GM21447 (cell line): ENCODE measurements around the gene TEAD2.
"Not testable (repeated sequence)": the region's sequence is repeated elsewhere in the genome, so short reads cannot be mapped to it uniquely, and the experiment has no call there.

Experiments used
- ATAC-seq: cut with Tn5 transposase; IDR thresholded peaks from one replicate; pipeline ENCODE4 v1.9.1; 2021; ENCODE audit not compliant: unreplicated experiment

TEAD2 gene

DNA sequence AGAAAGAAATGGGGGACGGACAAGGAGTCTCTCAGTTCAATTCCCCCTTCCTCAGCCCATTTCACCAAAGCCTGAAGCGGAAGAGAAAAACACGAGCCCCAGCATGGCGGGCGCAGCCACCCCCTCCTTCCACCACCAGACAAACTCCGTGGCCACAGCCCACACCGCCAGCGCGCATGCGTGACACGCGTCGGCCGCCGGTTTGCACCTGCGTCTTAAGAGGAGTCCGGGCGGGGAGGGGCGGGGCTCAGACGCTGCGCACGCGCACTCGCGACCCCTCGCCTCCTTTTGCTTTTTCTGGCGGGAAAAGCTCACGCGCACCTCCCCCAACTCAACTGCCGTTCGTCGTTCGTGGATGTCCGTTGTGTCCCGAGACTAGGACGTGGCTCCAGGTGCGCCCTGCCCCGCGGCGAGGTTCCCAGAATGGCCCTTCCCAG, 25.7 kb upstream of the TEAD2 start, which contains the start of gene KASH5:
Gene KASH5, plus strand, starts transcription at position 314 of the 437 bp plus-strand sequence. CDS start 2,635 bp downstream, outside the sequence.
- ATAC-seq = no peak

DNA sequence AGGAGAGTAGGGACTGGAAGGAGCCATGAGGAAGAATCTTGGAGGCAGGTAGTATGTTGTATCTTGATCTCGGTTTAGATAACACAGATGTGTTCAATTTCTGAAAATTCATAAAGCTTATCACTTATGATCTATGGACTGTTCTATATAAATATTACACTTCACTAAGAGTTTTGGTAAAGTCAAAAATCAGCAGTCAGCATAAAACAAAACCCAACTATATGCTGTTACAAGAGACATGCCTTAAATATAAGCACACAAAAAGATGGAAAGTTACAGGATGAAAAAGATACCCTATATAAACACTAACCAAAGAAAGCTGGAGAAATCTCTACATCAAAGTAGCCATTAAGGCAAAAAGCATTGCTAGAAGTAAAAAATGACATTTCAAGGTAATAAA, 21.4 kb upstream of the TEAD2 start:
- no peak for ATAC-seq

DNA sequence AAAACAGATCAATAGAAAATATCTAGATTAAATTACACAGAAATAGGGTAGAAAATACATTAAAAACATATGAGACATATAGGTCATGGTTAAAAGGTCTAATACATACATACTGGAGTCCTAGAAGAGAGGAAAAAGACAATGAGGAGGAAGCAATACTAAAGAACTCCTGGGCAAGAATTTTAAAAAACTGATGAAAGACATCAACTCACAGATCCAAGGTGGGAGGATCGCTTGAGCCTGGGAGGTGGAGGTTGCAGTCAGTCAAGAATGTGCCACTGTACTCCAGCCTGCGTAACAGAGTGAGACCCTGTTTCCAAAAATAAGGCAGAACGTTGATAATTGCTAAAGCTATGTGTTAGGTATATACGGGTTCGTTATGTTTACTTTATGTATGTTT, 20.4 kb upstream of the TEAD2 start:
- no peak for ATAC-seq

DNA sequence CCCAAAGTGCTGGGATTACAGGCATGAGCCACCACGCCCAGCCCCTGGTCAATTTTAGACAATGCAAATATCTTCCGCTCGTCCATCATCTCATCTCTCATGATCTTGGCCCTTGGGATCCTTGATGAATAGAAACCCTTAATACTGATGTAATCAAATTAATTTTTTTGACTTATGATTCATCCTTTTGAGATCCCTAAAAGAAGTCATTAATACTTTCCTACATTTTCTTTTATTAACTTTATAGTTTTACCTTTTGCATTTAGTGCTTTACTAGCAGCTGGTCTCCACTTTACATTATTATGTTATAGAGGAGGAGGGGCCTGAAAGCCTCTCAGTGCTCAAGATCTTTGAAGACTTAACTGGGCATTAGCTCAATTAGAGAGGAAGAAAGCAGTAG, 18.2 kb upstream of the TEAD2 start:
- ATAC-seq = no peak

DNA sequence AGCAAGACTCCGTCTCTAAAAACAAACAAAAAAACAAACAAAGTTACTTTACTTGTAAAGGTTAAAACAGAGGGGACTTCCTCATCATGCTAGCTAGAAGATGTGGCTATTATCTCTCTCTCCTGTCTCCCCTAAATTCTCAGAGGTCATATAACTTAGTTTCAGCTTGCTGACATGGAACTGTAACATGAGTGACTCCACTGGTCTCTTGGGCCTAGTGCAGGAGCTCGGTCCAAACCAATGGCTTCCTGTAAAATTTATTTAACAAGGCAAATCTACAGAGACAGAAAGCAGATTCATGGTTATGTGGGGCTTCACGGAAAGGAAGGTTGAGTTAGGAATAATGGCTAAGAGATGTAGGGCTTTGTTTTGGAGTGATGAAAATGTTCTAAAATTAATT, 16.3 kb upstream of the TEAD2 start:
- no peak for ATAC-seq

DNA sequence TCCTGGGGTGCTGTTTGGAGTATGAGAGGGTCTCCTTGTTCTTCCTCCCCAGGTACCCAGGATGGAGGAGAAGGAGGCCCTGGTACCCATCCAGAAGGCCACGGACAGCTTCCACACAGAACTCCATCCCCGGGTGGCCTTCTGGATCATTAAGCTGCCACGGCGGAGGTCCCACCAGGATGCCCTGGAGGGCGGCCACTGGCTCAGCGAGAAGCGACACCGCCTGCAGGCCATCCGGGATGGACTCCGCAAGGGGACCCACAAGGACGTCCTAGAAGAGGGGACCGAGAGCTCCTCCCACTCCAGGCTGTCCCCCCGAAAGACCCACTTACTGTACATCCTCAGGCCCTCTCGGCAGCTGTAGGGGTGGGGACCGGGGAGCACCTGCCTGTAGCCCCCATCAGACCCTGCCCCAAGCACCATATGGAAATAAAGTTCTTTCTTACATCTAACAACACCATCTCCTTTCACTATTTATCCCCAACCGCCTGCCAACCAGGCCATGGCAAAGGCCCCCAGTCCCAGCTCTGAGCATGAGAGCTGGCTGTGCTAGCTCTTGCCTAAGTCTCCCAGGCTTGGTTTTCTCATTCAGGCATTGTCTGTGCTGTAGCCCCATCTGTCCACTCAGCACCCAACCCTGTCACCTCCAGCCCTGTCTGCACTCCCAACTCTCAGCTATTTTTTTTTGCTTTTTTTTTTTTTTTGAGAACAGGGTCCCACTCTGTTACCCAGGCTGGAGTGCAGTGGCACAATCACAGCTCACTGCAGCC, 12.6 kb upstream of the TEAD2 start:
- ATAC-seq = no peak

DNA sequence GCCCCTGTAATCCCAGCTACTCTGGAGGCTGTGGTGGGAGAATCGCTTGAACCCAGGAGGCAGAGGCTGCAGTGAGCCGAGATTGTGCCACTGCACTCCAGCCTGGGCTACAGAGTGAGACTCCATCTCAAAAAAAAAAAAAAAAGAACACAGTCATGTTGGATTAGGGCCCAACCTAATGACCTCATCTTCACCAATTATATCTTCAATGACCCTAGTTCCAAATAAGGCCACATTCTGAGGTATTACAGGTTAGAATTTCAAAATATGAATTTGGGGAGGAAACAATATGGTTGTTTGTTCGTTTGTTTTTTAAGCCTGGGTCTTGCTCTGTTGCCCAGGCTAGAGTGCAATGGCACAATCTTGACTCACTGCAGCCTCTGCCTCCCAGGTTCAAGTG, 11.0 kb upstream of the TEAD2 start:
- ATAC-seq = not testable (repeated sequence)

DNA sequence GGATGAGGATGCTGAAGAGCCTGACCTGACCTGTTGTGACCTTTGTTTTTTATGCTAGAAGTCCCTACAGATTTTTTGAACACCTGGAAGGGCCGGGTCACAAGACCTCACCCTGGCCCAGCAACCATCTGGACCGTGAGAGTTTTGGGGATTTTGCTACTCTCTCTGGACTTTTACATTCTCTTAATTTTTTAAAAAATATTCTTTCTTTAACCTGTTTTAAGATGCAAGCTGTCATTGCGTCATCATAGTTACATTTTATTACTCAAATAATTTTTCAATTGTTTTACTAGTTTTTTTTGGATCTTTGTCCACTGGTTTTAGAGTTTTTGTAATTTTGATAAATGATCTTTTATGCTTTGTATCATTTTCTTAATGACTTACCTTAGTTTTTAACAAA, 9.0 kb upstream of the TEAD2 start:
- no peak for ATAC-seq

DNA sequence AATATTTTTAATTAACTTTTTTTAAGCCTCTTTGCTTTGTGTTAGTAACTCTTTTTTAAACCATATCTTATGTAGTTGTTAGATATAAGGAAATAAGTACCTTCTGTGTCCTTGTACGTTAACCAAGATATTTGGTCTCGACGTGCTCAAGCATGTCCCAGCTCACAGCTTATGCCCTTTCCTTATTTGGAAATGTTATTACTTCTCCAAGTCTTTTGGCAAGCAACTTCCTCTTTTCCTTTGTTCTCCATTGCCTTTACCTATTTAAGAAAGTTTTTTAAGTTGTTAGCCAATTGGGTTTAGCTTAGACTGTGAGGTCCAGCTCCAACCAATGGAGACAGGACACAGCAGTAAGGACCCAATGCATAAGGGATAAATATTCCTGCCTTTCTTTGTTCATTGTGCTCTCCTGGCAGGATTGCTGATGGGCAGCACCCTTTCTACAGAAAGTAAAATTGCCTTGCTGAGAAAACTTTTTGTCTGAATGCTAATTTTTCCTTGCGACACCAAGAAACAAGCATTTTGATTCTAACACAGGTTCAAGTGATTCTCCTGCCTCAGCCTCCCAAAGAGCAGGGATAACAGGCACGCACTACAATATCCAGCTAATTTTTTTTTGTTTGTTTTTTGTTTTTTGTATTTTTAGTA, 6.6 kb upstream of the TEAD2 start:
- no peak for ATAC-seq

DNA sequence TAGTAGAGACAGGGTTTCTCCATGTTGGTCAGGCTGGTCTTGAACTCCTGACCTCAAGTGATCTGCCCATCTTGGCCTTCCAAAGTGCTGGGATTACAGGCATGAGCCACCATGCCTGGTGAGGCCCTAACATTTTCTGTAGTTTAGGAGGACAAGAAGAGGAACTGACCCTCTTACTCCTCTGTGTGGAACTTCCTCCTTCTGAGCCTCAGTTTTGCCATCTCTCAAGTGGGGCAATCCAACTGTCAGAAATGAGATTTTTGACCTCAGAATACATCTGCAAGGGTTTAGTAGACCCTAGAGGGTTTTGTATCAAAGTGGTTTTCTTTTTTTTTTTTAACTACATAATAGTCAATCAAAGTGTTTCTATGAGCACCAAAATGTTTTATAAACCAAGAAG, 3.9 kb upstream of the TEAD2 start:
- ATAC-seq = no peak

DNA sequence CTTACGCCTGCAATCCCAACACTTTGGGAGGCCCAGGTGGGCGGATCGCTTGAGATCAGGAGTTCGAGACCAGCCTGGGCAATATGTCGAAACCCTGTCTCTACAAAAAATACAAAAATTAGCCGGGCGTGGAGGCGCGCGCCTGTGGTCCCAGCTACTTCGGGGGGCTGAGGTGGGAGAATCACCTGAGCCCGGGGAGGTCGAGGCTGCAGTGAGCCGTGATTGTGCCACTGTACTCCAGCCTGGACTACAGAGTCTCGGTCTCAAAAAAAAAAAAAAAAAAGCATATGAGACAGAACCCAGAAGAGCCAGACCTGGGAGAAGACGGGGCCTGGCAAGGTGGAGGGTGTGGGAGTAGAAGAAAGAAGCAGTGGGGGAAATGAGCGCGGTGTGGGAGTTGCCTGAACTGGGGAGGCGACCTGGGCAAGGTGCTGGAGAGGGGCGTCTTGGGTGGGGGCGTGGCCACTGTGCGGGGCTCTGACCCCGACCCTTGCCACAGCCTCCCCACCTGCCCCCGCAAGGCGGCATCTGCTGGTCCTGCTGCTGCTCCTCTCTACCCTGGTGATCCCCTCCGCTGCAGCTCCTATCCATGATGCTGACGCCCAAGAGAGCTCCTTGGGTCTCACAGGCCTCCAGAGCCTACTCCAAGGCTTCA, 2.0 kb upstream of the TEAD2 start:
- no peak for ATAC-seq

DNA sequence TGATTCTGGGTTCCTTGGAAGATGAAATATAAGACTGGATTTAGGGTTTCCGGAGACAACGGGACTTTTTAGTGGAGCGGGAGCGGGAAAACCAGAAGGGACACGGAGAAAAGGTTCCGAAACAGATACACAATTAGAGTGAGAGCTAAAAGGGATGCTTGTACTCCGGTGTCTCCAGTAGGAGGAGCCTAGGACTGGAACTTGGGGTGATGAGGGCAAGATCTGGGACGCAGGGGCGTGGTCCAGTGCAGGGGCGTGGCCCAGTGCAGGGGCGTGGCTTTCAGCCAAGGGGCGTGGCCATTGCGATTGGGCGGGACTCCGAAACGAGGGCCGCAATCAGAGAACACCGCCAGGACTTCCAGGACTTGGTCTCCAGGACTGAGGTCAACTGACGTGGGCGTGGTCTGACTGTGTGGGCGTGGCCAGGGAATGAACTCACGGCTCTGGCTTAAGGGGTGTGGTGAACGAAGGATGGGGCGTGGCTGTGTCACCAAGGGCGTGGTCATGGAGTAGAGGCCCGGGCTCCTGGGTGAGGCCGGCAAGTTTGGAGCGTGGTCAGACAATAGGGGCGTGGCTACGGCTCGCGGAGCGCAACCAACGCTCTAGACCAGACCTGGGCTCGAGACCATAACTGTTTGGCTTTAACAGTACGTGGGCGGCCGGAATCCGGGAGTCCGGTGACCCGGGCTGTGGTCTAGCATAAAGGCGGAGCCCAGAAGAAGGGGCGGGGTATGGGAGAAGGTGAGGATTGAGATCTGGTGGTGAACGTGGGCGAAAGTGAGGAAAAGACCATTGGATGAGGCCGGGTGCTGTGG, 1.3 kb upstream of the TEAD2 start, which contains the start of gene DKKL1:
Gene DKKL1, plus strand, starts transcription at position 610 of the 815 bp plus-strand sequence. Its CDS starts 122 bp downstream, at position 732.
- ATAC-seq = peak; percentile 77

DNA sequence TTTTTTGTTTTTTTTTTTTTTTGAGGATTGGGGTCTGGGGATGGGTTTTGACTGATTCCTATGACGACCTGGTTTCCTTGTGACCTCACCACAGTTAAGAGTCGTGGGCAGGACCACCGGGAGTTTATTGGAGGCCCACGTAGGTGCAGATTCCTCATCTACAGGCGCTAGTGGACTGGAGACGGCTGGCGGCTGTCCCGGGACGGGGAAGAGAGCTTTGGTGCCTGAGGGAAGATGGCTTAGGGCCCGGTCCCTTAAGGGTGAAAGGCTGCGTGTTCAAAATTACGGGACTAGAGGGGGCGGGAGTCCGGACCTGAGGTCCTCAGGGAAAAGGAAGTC, 682 bp upstream of the TEAD2 start:
- ATAC-seq = no peak

DNA sequence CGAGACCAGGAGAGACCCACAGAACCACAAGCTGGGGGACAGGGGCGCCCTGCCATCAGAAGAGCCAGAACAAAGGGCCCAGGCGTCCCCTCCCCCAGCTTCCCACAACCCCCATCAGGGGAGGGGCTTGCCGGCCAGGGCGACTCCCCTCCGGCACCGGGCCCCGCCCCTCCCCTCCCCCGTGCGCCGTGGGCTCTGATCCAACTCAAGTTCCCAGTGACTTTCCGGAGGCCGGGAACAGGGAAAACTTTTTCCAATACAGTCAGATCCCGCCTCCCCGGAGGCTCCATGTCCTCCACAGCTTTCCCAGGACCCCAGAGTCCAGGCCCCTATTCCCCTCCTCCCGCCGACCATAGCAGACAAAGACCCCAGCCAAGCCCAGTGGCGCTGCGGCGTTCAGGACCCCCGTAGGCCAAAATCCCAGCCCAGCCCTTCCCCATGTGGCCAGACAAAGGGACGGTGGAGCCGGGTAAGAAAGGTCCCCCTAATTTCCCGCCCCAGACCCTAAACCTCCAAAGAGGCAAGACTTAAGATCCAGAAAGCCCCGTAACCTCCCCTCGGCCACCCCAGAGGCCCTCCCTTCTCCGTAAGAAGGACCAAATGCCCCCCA, 673 bp downstream of the TEAD2 start:
- ATAC-seq = no peak

DNA sequence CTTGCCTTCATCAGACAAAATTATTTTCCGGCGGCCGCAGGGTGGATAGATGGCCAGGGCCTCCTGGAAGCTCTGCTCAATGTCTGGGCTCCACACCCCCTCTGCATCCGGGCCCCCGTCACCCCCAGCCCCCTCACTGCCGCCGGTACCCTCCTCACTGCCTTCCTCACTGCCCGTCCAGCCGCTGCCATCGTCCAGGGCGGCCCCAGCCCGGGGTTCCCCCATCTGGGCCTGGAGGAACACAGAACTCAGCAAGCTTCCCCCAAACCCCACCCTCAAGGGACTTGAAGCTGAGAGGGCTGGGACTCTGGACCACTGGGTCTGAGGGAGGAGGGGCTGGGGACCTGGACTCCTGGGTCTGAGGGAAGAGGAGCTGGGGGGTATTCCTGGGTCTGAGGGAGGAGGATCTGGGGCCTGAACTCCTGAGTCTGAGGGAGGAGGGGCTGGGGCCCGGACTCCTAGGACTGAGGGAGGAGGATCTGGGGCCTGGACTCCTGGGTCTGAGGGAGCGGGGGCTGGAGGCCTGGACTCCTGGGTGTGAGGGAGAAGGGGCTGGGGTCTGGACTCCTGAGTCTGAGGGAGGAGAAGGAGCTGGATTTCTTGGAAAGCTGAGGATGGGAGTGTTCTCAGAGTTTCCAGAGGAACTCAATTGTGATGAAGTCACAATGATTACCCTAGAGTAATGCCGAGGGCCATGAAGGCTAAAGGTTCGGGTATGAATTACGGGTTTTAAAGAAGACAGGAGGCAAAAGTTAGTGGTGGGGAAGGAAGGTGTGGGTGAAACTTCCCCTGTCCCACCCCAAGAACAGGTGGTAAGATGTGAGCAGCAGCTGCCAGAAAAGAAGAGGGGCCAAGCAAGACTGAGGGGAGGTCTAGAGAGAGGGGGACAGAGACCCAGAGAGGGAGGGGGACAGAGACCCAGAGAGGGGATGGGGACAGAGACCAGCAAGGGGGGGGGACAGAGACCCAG, 2.1 kb downstream of the TEAD2 start:
- ATAC-seq = no peak

DNA sequence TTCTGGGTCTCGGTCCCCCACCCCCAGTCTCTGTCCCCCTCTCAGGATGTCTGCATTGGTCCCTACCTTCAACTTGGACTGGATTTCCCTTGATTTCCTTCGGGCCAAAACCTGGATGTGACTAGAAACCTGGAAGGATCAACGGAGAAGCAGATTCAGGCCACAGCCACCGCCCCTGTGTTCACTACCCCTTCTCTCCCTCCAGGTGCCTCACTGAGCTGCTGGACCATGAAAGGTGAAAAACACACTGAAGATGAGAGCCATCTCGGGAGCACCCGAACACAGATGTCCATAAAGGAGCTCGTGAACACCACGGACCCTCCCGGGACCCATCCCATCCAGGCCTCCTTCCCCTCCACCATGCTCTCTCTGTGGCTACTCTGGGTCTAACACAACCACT, 5.0 kb downstream of the TEAD2 start:
- ATAC-seq = no peak

DNA sequence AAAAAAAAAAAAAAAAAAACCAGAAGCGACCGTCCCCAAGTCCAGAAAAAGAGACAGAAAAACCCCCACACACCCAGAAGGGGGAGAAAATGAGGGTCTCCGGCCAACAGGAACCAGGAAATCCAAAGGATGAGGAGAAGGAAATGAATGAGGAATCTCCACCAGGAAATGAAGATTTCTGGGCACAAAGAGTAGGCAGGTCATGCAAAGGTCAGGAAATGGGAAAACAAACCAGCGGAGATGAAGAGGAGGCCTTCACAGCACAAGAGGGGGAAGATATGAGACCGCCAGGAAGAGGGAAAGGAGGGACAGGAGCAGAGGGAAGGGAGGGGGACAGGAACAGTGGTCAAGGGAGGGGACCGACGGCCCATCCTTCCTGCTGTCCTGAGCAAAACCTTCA, 5.8 kb downstream of the TEAD2 start:
- ATAC-seq = no peak

DNA sequence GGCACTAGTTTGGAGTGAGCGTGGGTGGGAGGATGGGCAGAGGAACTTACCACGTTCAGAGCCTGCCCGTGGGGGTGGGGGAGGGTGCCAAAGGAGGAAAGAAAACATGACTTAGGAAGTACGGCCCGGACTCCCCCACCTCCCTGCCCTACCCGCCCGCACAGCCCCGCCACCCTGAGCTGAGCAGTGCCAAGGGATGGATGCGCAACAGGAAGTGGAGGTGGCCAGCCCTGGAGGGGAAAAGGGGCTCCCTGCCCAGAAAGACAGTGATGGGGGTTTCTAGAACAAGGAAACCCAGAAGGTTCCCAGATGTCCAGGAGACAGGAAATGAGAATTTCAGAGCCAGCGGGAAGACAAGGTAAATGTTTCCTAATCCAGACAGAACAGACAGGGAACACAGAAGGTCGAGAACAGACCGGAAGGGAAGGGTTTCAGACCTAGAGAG, 6.3 kb downstream of the TEAD2 start:
- ATAC-seq = no peak

DNA sequence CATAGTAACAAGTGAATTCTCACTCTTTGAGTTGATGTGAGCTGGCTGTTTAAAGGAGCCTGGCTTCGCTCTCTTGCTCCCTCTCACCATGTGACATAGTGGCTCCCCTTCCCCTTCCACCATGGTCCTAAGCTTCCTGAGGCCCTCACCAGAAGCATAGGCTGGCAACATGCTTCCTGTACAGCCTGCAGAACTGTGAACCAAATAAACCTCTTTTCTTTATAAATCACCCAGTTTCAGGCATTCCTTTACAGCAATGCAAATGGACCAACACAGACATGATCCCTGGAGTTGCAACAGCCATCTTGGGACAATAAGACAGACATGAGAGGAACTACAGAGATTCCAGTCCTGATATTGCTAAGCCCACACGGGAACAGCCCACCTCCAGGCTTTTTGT, 12.6 kb downstream of the TEAD2 start:
- no peak for ATAC-seq
